SK-N-SH treated with all-trans-retinoic acid at 6 μM for 48 hours (cell line): ENCODE results near the gene ANKRD28.

Experiments used
- ATAC-seq: fragments of 200-7000 bp; cut with Tn5 transposase; 3 replicates; pipeline ENCODE4 v1.9.1; 2020; ENCODE audit warnings: mild to moderate bottlenecking, moderate library complexity
- ARNTL ChIP-seq: fragments of 450-650 bp; formaldehyde crosslinking; IDR thresholded peaks from 2 replicates; pipeline ENCODE4 v1.5.0; 2020; ENCODE audit warnings: low read depth, mild to moderate bottlenecking, moderate library complexity, borderline replicate concordance
- BACH2 ChIP-seq: fragments of 250-450 bp; sonication (Bioruptor Pico); IDR thresholded peaks from 2 replicates; pipeline ENCODE4 v1.9.0; 2021; ENCODE audit warnings: mild to moderate bottlenecking, borderline replicate concordance
- CREB5 ChIP-seq: fragments of 250-450 bp; sonication (Bioruptor Pico); IDR thresholded peaks from 2 replicates; pipeline ENCODE4 v1.5.1; 2020; ENCODE audit warnings: low read depth, mild to moderate bottlenecking, moderate library complexity
- CSDC2 ChIP-seq: fragments of 250-450 bp; sonication (Bioruptor Pico); IDR thresholded peaks from 2 replicates; pipeline ENCODE4 v1.5.0; 2020; ENCODE audit warnings: mild to moderate bottlenecking, moderate library complexity
- CSRNP3 ChIP-seq: fragments of 250-450 bp; sonication (Bioruptor Pico); IDR thresholded peaks from 2 replicates; pipeline ENCODE4 v1.5.1; 2021; ENCODE audit warnings: mild to moderate bottlenecking, moderate library complexity
- ESRRG ChIP-seq: fragments of 250-450 bp; sonication (Bioruptor Pico); IDR thresholded peaks from 2 replicates; pipeline ENCODE4 v1.6.1; 2021; ENCODE audit warnings: mild to moderate bottlenecking
- ISL1 ChIP-seq: fragments of 250-450 bp; sonication (Bioruptor Pico); IDR thresholded peaks from 2 replicates; pipeline ENCODE4 v2.1.2; 2022; ENCODE audit warnings: mild to moderate bottlenecking, moderate library complexity
- OSR1 ChIP-seq: fragments of 250-450 bp; sonication (Bioruptor Pico); IDR thresholded peaks from 2 replicates; pipeline ENCODE4 v1.8.0; 2022; ENCODE audit warnings: moderate library complexity, mild to moderate bottlenecking, inconsistent platforms
- PPARA ChIP-seq: fragments of 250-450 bp; sonication (Bioruptor Pico); IDR thresholded peaks from 2 replicates; pipeline ENCODE4 v1.5.0; 2020; ENCODE audit warnings: mild to moderate bottlenecking, borderline replicate concordance
- RARB ChIP-seq: fragments of 250-450 bp; sonication (Bioruptor Pico); IDR thresholded peaks from 2 replicates; pipeline ENCODE4 v1.8.0; 2021; ENCODE audit warnings: mild to moderate bottlenecking, moderate library complexity
- SNAI2 ChIP-seq: fragments of 250-450 bp; sonication (Bioruptor Pico); IDR thresholded peaks from 2 replicates; pipeline ENCODE4 v1.5.0; 2020; ENCODE audit warnings: mild to moderate bottlenecking, moderate library complexity
- TCF4 ChIP-seq: fragments of 250-450 bp; sonication (Bioruptor Pico); IDR thresholded peaks from 2 replicates; pipeline ENCODE4 v1.8.0; 2021; ENCODE audit warnings: mild to moderate bottlenecking, moderate library complexity, borderline replicate concordance
- TOX ChIP-seq: fragments of 250-450 bp; sonication (Bioruptor Pico); IDR thresholded peaks from 2 replicates; pipeline ENCODE4 v1.8.0; 2021; ENCODE audit warnings: mild to moderate bottlenecking, moderate library complexity, borderline replicate concordance
- TSHZ2 ChIP-seq: fragments of 250-450 bp; sonication (Bioruptor Pico); IDR thresholded peaks from 2 replicates; pipeline ENCODE4 v1.5.0; 2020; ENCODE audit warnings: mild to moderate bottlenecking, moderate library complexity
- ZC3H10 ChIP-seq: fragments of 250-450 bp; sonication (Bioruptor Pico); IDR thresholded peaks from 2 replicates; pipeline ENCODE4 v1.5.1; 2021; ENCODE audit warnings: mild to moderate bottlenecking, moderate library complexity
- ZFP3 ChIP-seq: fragments of 250-450 bp; sonication (Bioruptor Pico); IDR thresholded peaks from 2 replicates; pipeline ENCODE4 v1.5.0; 2020; ENCODE audit warnings: mild to moderate bottlenecking, moderate library complexity
- ZFP30 ChIP-seq: fragments of 450-650 bp; formaldehyde crosslinking; IDR thresholded peaks from 2 replicates; pipeline ENCODE4 v1.5.0; 2022; ENCODE audit warnings: mild to moderate bottlenecking, moderate library complexity
- ZNF565 ChIP-seq: fragments of 450-650 bp; formaldehyde crosslinking; conservative IDR thresholded peaks from 2 replicates; pipeline ENCODE4 v1.5.0; 2020; ENCODE audit warnings: low read depth, mild to moderate bottlenecking, moderate library complexity
- ZNF70 ChIP-seq: fragments of 450-650 bp; formaldehyde crosslinking; IDR thresholded peaks from 2 replicates; pipeline ENCODE4 v1.5.0; 2020; ENCODE audit warnings: mild to moderate bottlenecking, moderate library complexity
- ZNF8 ChIP-seq: fragments of 450-650 bp; formaldehyde crosslinking; IDR thresholded peaks from 2 replicates; pipeline ENCODE4 v1.5.0; 2020; ENCODE audit warnings: mild to moderate bottlenecking, moderate library complexity
- TF ChIP-seq, protein P1 (sequence below): fragments of 250-450 bp; sonication (Bioruptor Pico); IDR thresholded peaks from 2 replicates; pipeline ENCODE4 v1.8.0; 2020; ENCODE audit warnings: mild to moderate bottlenecking, moderate library complexity, borderline replicate concordance
- TF ChIP-seq, protein P2 (sequence below): fragments of 250-450 bp; sonication (Bioruptor Pico); IDR thresholded peaks from 2 replicates; pipeline ENCODE4 v1.8.0; 2021; ENCODE audit warnings: low read depth, mild to moderate bottlenecking, moderate library complexity, borderline replicate concordance

ANKRD28 gene

DNA sequence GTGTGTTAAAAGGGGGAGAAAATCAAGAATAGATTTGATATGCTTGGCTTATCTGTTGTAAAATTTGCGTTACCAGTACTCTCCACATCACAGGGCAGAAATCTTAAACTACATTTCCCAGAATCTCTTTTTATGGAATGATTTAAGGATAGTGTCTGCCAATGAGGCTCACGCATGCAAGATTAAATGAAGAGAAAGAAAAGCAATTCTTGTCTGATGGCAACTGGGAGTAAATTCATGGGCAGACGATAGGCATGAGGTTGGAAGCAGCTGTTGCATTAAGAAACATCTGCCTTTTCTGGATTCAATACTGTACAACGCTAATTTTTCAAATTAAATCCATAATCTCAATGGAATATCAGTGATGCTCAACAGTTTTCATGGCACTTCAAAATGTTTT, 27.2 kb upstream of the ANKRD28 start:
- no peak for ATAC-seq
- TF ChIP-seq PPARA (CRISPR knock-in tag) (no peak), ISL1 (CRISPR knock-in tag) (no peak), SNAI2 (CRISPR knock-in tag) (no peak), CSRNP3 (CRISPR knock-in tag) (no peak), ZNF70 (CRISPR knock-in tag) (no peak), OSR1 (CRISPR knock-in tag) (no peak), ZNF8 (CRISPR knock-in tag) (no peak), RARB (CRISPR knock-in tag) (no peak), TCF4 (CRISPR knock-in tag) (no peak), ZFP3 (CRISPR knock-in tag) (no peak), ESRRG (no peak), TOX (CRISPR knock-in tag) (no peak), BACH2 (no peak), ZNF565 (no peak)

DNA sequence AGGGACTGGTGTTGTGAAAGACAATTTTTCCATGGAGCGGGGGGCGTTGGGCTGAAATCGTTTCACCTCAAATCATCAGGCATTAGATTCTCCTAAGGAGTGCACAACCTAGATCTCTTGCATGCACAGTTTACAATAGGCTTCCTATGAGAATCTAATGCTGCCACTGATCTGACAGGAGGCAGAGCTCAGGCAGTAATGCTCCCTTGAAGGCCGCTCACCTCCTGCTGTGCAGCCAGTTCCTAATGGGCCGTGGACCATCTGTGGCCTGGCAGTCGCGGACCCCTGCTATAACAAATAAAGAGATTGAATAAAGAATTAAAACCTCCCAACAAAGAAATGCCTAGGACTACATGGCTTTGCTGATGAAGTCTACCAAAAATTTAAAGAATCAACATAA, 25.3 kb upstream of the ANKRD28 start:
- TF ChIP-seq CREB5, result no peak
- TF ChIP-seq TSHZ2 (CRISPR knock-in tag), result no peak
- TF ChIP-seq BACH2, result no peak
- no peak for TF ChIP-seq SNAI2 (CRISPR knock-in tag)
- no peak for TF ChIP-seq ARNTL (CRISPR knock-in tag)
- no peak for TF ChIP-seq TCF4 (CRISPR knock-in tag)
- no peak for TF ChIP-seq ZNF8 (CRISPR knock-in tag)
- TF ChIP-seq TOX (CRISPR knock-in tag), result no peak
- no peak for TF ChIP-seq ZFP3 (CRISPR knock-in tag)
- no peak for TF ChIP-seq ESRRG
- no peak for TF ChIP-seq ISL1 (CRISPR knock-in tag)
- no peak for TF ChIP-seq ZNF565
- TF ChIP-seq, protein P1, sequence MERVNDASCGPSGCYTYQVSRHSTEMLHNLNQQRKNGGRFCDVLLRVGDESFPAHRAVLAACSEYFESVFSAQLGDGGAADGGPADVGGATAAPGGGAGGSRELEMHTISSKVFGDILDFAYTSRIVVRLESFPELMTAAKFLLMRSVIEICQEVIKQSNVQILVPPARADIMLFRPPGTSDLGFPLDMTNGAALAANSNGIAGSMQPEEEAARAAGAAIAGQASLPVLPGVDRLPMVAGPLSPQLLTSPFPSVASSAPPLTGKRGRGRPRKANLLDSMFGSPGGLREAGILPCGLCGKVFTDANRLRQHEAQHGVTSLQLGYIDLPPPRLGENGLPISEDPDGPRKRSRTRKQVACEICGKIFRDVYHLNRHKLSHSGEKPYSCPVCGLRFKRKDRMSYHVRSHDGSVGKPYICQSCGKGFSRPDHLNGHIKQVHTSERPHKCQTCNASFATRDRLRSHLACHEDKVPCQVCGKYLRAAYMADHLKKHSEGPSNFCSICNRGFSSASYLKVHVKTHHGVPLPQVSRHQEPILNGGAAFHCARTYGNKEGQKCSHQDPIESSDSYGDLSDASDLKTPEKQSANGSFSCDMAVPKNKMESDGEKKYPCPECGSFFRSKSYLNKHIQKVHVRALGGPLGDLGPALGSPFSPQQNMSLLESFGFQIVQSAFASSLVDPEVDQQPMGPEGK (CRISPR knock-in tag), result no peak
- no peak for TF ChIP-seq CSDC2 (CRISPR knock-in tag)
- ATAC-seq, result no peak

DNA sequence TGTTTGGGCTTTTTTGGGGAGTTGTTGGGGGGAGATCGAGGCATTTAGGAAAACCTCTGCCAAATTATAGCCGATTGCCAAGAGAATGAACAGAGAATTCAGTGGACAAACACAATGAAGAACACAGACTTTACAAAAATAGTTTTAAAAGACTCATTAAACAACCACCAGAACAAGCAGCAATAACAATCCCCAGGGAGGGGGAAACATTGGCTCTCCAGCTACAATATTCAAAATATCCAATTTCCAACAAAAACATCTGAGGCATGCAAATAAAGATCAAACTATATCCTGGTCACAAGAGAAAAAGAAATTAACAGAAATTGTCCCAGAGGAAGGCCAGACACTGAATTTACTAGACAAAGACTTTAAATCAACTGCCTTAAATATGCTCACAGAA, 24.5 kb upstream of the ANKRD28 start:
- TF ChIP-seq ZFP3 (CRISPR knock-in tag) (no peak), ZFP30 (CRISPR knock-in tag) (no peak), ZNF565 (no peak), ZNF70 (CRISPR knock-in tag) (no peak), ZC3H10 (no peak), SNAI2 (CRISPR knock-in tag) (no peak), CREB5 (no peak), CSRNP3 (CRISPR knock-in tag) (no peak), ISL1 (CRISPR knock-in tag) (no peak), ARNTL (CRISPR knock-in tag) (no peak), TOX (CRISPR knock-in tag) (no peak), BACH2 (no peak), ZNF8 (CRISPR knock-in tag) (no peak), ESRRG (no peak), CSDC2 (CRISPR knock-in tag) (no peak), TCF4 (CRISPR knock-in tag) (no peak)
- TF ChIP-seq, protein P2, sequence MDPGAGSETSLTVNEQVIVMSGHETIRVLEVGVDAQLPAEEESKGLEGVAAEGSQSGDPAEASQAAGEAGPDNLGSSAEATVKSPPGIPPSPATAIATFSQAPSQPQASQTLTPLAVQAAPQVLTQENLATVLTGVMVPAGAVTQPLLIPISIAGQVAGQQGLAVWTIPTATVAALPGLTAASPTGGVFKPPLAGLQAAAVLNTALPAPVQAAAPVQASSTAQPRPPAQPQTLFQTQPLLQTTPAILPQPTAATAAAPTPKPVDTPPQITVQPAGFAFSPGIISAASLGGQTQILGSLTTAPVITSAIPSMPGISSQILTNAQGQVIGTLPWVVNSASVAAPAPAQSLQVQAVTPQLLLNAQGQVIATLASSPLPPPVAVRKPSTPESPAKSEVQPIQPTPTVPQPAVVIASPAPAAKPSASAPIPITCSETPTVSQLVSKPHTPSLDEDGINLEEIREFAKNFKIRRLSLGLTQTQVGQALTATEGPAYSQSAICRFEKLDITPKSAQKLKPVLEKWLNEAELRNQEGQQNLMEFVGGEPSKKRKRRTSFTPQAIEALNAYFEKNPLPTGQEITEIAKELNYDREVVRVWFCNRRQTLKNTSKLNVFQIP (CRISPR knock-in tag), result no peak
- TF ChIP-seq, protein P1 (CRISPR knock-in tag), result no peak
- no peak for ATAC-seq
